Measurements from ENCODE around the gene NRIP1. TPM values are rescaled to one million over a fixed set of nuclear protein-coding genes. Genes with fewer than 3 reads are reported as not detected.
A peak's percentile ranks its signal among the peaks of the same experiment; 100 is the strongest.

Gene NRIP1
- total RNA-seq: 19.3 TPM

- DNase-seq (ENCODE audit: low spot score) (peak; percentile 94), ATAC-seq (peak; percentile 84)
Measured at GRCh38 chr21:15064576-15065391, at the start of gene NRIP1. NRIP1 (minus strand) TSS chr21:15065000; CDS start chr21:14968192, 96,808 bp downstream.

GRCh38 chr21:15112858-15113257, 48.1 kb upstream of the NRIP1 start:
- ATAC-seq (no peak), DNase-seq (ENCODE audit: low spot score) (no peak)

GRCh38 chr21:15108801-15109200, 44.0 kb upstream of the NRIP1 start:
- DNase-seq (ENCODE audit: low spot score): no peak
- no peak for ATAC-seq

GRCh38 chr21:15104470-15104869, 39.7 kb upstream of the NRIP1 start:
- no peak for ATAC-seq
- no peak for DNase-seq (ENCODE audit: low spot score)

GRCh38 chr21:15098908-15099307, 34.1 kb upstream of the NRIP1 start:
- ATAC-seq (no peak), DNase-seq (ENCODE audit: low spot score) (no peak)

- ATAC-seq (no peak), DNase-seq (ENCODE audit: low spot score) (no peak)
Measured at GRCh38 chr21:15098181-15098580, 33.4 kb upstream of the NRIP1 start.

GRCh38 chr21:15097580-15097979, 32.8 kb upstream of the NRIP1 start:
- DNase-seq (ENCODE audit: low spot score) (no peak), ATAC-seq (no peak)

GRCh38 chr21:15096146-15096545, 31.3 kb upstream of the NRIP1 start:
- DNase-seq (ENCODE audit: low spot score) (no peak), ATAC-seq (no peak)

GRCh38 chr21:15095326-15095725, 30.5 kb upstream of the NRIP1 start:
- ATAC-seq (no peak), DNase-seq (ENCODE audit: low spot score) (no peak)

GRCh38 chr21:15094706-15095105, 29.9 kb upstream of the NRIP1 start:
- no peak for DNase-seq (ENCODE audit: low spot score)
- no peak for ATAC-seq

GRCh38 chr21:15093216-15093615, 28.4 kb upstream of the NRIP1 start:
- no peak for ATAC-seq
- DNase-seq (ENCODE audit: low spot score): no peak

- no peak for ATAC-seq
- no peak for DNase-seq (ENCODE audit: low spot score)
Measured at GRCh38 chr21:15092745-15093144, 27.9 kb upstream of the NRIP1 start.

GRCh38 chr21:15090390-15090789, 25.6 kb upstream of the NRIP1 start:
- ATAC-seq: no peak
- no peak for DNase-seq (ENCODE audit: low spot score)

GRCh38 chr21:15088488-15088887, 23.7 kb upstream of the NRIP1 start:
- no peak for ATAC-seq
- no peak for DNase-seq (ENCODE audit: low spot score)

GRCh38 chr21:15084668-15085067, 19.9 kb upstream of the NRIP1 start:
- ATAC-seq: peak; percentile 53

GRCh38 chr21:15080526-15080925, 15.7 kb upstream of the NRIP1 start:
- ATAC-seq (no peak), DNase-seq (ENCODE audit: low spot score) (no peak)

More at GRCh38 chr21:15084668-15085067, 19.9 kb upstream of the NRIP1 start:
- DNase-seq (ENCODE audit: low spot score): no peak

GRCh38 chr21:15079269-15079668, 14.5 kb upstream of the NRIP1 start:
- DNase-seq (ENCODE audit: low spot score): no peak

GRCh38 chr21:15078180-15078579, 13.4 kb upstream of the NRIP1 start:
- DNase-seq (ENCODE audit: low spot score): no peak
- ATAC-seq: no peak

More at GRCh38 chr21:15079269-15079668, 14.5 kb upstream of the NRIP1 start:
- ATAC-seq: no peak

GRCh38 chr21:15077529-15078145, 12.8 kb upstream of the NRIP1 start:
- ATAC-seq (no peak), DNase-seq (ENCODE audit: low spot score) (no peak)

- ATAC-seq: peak; percentile 74
- DNase-seq (ENCODE audit: low spot score): no peak
Measured at GRCh38 chr21:15076730-15077129, 11.9 kb upstream of the NRIP1 start.

GRCh38 chr21:15071009-15071408, 6.2 kb upstream of the NRIP1 start:
- ATAC-seq: no peak
- no peak for DNase-seq (ENCODE audit: low spot score)

- DNase-seq (ENCODE audit: low spot score): no peak
- ATAC-seq: no peak
Measured at GRCh38 chr21:15066123-15066575, 1.3 kb upstream of the NRIP1 start.

Measured in left lobe of liver (tissue), 2 donors.